MCF 10A (cell line): ENCODE data around the gene SLC27A2. TPM values are rescaled to one million over a fixed set of nuclear protein-coding genes. Genes with fewer than 3 reads are reported as not detected.
"Not testable (repeated sequence)": the region's sequence is repeated elsewhere in the genome, so short reads cannot be mapped to it uniquely, and the experiment has no call there.

Experiments used
- BruUV-seq: library from RNA; stranded (reverse); fragments of 400-500 nt; replicated peaks from 2 replicates; lab custom pipeline; 2021; lab: Mats Ljungman, UMichigan
- CTCF ChIA-PET: fragments of 300-600 bp; sonication (Branson Sonifier 250); formaldehyde crosslinking; extraction: SDS; loops from one replicate; lab custom pipeline; 2021; ENCODE audit warnings: antibody characterized with exemption, inconsistent platforms; lab: Yijun Ruan, JAX
- POLR2A ChIA-PET: fragments of 300-600, 350-650 bp; sonication (Branson Sonifier 250); formaldehyde crosslinking; extraction: SDS; loops from one replicate; lab custom pipeline; 2020; ENCODE audit warnings: antibody characterized with exemption, inconsistent platforms; lab: Yijun Ruan, JAX
- DNase-seq: peaks from one replicate; pipeline ENCODE4 v3.0.0-alpha.2; 2018; ENCODE audit not compliant: unreplicated experiment
- H3K27ac Mint-ChIP-seq: one replicate; pipeline ENCODE4 v1.8.0; 2022; ENCODE audit warnings: mild to moderate bottlenecking, low read depth, mixed read lengths; ENCODE audit not compliant: unreplicated experiment
- H3K27me3 Mint-ChIP-seq: one replicate; pipeline ENCODE4 v1.8.0; 2022; ENCODE audit warnings: mixed read lengths; ENCODE audit not compliant: insufficient read depth, unreplicated experiment
- H3K36me3 Mint-ChIP-seq: one replicate; pipeline ENCODE4 v1.8.0; 2022; ENCODE audit warnings: mild to moderate bottlenecking, moderate library complexity, mixed read lengths; ENCODE audit not compliant: insufficient read depth, unreplicated experiment
- H3K4me1 Mint-ChIP-seq: one replicate; pipeline ENCODE4 v1.8.0; 2022; ENCODE audit warnings: mixed read lengths; ENCODE audit not compliant: insufficient read depth, unreplicated experiment
- H3K4me3 Mint-ChIP-seq: one replicate; pipeline ENCODE4 v1.8.0; 2022; ENCODE audit warnings: mild to moderate bottlenecking, moderate library complexity, mixed read lengths; ENCODE audit not compliant: unreplicated experiment
- H3K9me3 Mint-ChIP-seq: one replicate; pipeline ENCODE4 v1.8.0; 2022; ENCODE audit warnings: mixed read lengths; ENCODE audit not compliant: unreplicated experiment
- intact Hi-C: fragments of 100-400 bp; cut with micrococcal nuclease; formaldehyde crosslinking; loops from 2 replicates; pipeline ENCODE4 v1.14.1; 2022
- total RNA-seq: library from RNA; stranded (reverse); gene quantifications from 2 replicates; pipeline ENCODE4 v1.2.3, GENCODE V29; 2022
- TF ChIP-seq, protein P1 (sequence below): fragments of 200-600 bp; IDR thresholded peaks from one replicate; pipeline ENCODE4 v1.8.0; 2022; ENCODE audit warnings: antibody characterized with exemption, mild to moderate bottlenecking; ENCODE audit not compliant: unreplicated experiment

Gene SLC27A2
- total RNA-seq, 1 experiment from 2014 or later = 0.84 TPM

DNA sequence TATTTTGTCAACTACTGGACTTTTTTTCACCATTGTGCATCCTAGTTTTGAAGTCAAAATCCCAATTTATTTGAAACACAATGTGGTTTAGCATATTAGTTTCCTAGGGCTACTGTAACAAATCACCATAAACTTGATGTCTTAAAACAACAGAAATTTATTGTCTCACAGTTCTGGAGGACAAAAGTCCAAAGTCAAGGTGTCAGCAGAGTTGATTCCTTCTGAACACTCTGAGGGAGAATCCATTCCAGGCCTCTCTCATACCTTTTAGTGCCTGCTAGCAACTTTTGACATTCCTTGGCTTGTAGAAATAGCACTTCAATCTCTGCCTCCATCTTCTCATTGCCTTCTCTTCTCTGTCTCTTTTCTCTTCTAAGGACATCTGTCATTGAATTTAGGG lies 14.9 kb upstream of the SLC27A2 start:
- no peaks in the 10 kb centered on the region for H3K9me3 Mint-ChIP-seq
- no peak for DNase-seq
- H3K4me1 Mint-ChIP-seq = peaks cover 21% of the 10 kb centered on the region
- H3K4me3 Mint-ChIP-seq = no peak overlapping the region
- TF ChIP-seq, protein P1, sequence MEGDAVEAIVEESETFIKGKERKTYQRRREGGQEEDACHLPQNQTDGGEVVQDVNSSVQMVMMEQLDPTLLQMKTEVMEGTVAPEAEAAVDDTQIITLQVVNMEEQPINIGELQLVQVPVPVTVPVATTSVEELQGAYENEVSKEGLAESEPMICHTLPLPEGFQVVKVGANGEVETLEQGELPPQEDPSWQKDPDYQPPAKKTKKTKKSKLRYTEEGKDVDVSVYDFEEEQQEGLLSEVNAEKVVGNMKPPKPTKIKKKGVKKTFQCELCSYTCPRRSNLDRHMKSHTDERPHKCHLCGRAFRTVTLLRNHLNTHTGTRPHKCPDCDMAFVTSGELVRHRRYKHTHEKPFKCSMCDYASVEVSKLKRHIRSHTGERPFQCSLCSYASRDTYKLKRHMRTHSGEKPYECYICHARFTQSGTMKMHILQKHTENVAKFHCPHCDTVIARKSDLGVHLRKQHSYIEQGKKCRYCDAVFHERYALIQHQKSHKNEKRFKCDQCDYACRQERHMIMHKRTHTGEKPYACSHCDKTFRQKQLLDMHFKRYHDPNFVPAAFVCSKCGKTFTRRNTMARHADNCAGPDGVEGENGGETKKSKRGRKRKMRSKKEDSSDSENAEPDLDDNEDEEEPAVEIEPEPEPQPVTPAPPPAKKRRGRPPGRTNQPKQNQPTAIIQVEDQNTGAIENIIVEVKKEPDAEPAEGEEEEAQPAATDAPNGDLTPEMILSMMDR = no peak
- no peaks in the 10 kb centered on the region for H3K27me3 Mint-ChIP-seq
- intact Hi-C loops = no loop called here
- H3K36me3 Mint-ChIP-seq = no peaks in the 10 kb centered on the region
- H3K27ac Mint-ChIP-seq = no peak overlapping the region
- BruUV-seq = no TSS peak
- ChIA-PET POLR2A (no interaction called here), CTCF (no interaction called here)

DNA sequence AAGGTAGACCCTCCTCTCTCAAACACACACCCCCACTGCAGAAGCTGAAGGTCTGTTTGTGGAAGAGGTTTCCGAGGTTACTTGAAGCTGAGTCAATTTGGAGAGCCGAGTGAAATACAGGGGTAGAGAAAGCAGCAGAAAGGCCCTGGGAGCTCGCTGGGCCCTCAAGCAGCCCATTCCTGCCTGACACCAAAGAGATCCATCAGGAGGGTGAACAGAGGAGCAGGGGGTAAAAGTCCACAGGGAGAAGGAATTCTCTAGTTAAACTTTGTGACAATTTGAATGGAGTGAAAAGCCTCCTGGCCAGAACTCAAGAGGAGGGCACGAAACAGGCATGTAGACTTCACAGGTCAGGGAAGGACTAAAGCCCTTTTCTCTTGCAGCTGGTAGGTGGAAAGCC lies 13.6 kb upstream of the SLC27A2 start:
- BruUV-seq = no TSS peak
- TF ChIP-seq, protein P1 = no peak
- intact Hi-C loops = no loop called here
- no peak for DNase-seq
- CTCF ChIA-PET = interaction anchor here (1.1 to 1.7 kb wide), 2 partner anchors 14 to 20 kb away, joined by 3 to 7 read pairs; partner anchors contain the start of gene SLC27A2
- Mint-ChIP-seq H3K4me1 (peaks cover 16% of the 10 kb centered on the region), H3K4me3 (no peak overlapping the region), H3K9me3 (no peaks in the 10 kb centered on the region), H3K27ac (no peak overlapping the region), H3K36me3 (no peaks in the 10 kb centered on the region), H3K27me3 (no peaks in the 10 kb centered on the region)
- POLR2A ChIA-PET = no interaction called here

DNA sequence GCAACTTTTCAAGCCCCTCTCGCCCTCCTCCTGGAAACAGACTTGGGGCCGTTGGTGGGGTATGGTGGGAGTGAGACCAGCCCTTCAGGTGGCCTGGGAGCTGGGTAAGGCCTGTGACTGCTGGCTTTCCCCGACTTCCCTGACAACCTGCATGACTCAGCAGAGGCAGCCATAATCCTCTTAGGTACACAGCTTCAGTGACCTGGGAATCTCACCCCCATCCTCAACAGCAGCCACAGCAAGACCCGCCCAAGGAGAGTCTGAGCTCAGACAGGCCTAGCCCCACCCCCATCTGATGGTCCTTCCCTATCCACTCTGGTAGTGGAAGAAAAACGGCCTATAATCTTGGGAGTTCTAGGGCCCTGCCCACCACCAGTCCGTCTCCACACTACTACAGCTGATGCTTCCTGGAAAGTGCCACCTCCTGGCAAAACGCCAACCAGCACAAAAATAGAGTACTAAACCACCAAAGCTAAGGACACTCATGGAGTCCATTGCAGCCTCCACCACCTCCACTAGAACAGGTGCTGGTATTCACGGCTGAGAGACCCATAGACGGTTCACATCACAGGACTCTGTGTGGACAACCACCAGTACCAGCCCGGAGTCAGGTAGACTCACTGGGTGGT lies 13.1 kb upstream of the SLC27A2 start:
- no peaks in the 10 kb centered on the region for H3K9me3 Mint-ChIP-seq

DNA sequence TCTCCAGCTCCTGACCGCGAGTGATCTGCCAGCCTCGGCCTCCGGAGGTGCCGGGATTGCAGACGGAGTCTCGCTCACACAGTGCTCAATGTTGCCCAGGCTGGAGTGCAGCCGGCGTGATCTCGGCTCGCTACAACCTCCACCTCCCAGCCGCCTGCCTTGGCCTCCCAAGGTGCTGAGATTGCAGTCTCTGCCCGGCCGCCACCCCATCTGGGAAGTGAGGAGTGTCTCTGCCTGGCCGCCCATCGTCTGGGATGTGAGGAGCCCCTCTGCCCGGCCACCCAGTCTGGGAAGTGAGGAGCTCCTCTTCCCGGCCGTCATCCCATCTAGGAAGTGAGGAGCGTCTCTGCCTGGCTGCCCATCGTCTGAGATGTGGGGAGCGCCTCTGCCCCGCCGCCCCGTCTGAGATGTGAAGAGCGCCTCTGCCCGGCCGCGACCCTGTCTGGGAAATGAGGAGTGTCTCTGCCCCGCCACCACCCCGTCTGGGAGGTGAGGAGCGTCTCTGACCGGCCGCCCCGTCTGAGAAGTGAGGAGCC lies 9.6 kb upstream of the SLC27A2 start:
- H3K9me3 Mint-ChIP-seq, POLR2A ChIA-PET, intact Hi-C loops, H3K27ac Mint-ChIP-seq, H3K4me1 Mint-ChIP-seq, H3K36me3 Mint-ChIP-seq, H3K27me3 Mint-ChIP-seq, H3K4me3 Mint-ChIP-seq, DNase-seq, BruUV-seq: not testable (repeated sequence)
- CTCF ChIA-PET = interaction anchor here (0.7 kb wide), 1 partner anchor 179 kb away, joined by 3 read pairs; no protein-coding TSS in a partner anchor

More for the DNA sequence above, 13.1 kb upstream of the SLC27A2 start:
- peaks cover 15% of the 10 kb centered on the region for H3K4me1 Mint-ChIP-seq
- intact Hi-C loops = no loop called here
- no peak overlapping the region for H3K27ac Mint-ChIP-seq
- no peaks in the 10 kb centered on the region for H3K27me3 Mint-ChIP-seq
- no peak overlapping the region for H3K4me3 Mint-ChIP-seq
- TF ChIP-seq, protein P1 = no peak
- ChIA-PET CTCF (interaction anchor here (1.1 to 1.7 kb wide), 4 partner anchors 13 to 147 kb away, joined by 3 to 7 read pairs (median 4); partner anchors contain the start of gene SLC27A2), POLR2A (interaction anchor here (0.6 kb wide), 1 partner anchor 39 kb away, joined by 3 read pairs; no protein-coding TSS in a partner anchor)
- BruUV-seq = no TSS peak
- no peaks in the 10 kb centered on the region for H3K36me3 Mint-ChIP-seq
- DNase-seq = no peak
